ENCODE measurements around the gene ARHGAP26.

The ARHGAP26 gene

GRCh38 chr5:142796492-142797109 is 26.4 kb downstream of the ARHGAP26 start:
- no peak for TF ChIP-seq CTCF (IDR thresholded peaks at IDR 0.05)
- H3K27ac ChIP-seq, result no peak overlapping the region
- H3K4me3 ChIP-seq, result no peak overlapping the region
- DNase-seq (ENCODE audit: low spot score), result no peak

- no peak for DNase-seq (ENCODE audit: low spot score)
- H3K27ac ChIP-seq, result peak overlapping the region in 1 of 2 donors; percentile 41
- H3K4me3 ChIP-seq, result no peak overlapping the region
- no peak for TF ChIP-seq CTCF (IDR thresholded peaks at IDR 0.05)
Observed at GRCh38 chr5:142797420-142797819, 27.2 kb downstream of the ARHGAP26 start.

GRCh38 chr5:142798099-142798770 is 28.1 kb downstream of the ARHGAP26 start:
- no peak overlapping the region for H3K4me3 ChIP-seq
- H3K27ac ChIP-seq, result peak overlapping the region in 1 of 2 donors; percentile 74
- no peak for TF ChIP-seq CTCF (IDR thresholded peaks at IDR 0.05)
- DNase-seq (ENCODE audit: low spot score), result no peak

- peak overlapping the region in 1 of 2 donors; percentile 23 for H3K27ac ChIP-seq
- H3K4me3 ChIP-seq, result no peak overlapping the region
- DNase-seq (ENCODE audit: low spot score), result no peak
- no peak for TF ChIP-seq CTCF (IDR thresholded peaks at IDR 0.05)
Observed at GRCh38 chr5:142800776-142801494, 30.8 kb downstream of the ARHGAP26 start.

GRCh38 chr5:142801495-142801871 is 31.3 kb downstream of the ARHGAP26 start:
- H3K27ac ChIP-seq, result no peak overlapping the region
- H3K4me3 ChIP-seq, result no peak overlapping the region
- TF ChIP-seq CTCF (IDR thresholded peaks at IDR 0.05), result no peak
- DNase-seq (ENCODE audit: low spot score), result no peak

- DNase-seq (ENCODE audit: low spot score), result no peak
- TF ChIP-seq CTCF (IDR thresholded peaks at IDR 0.05), result no peak
- Histone ChIP-seq H3K4me3 (no peak overlapping the region), H3K27ac (peak overlapping the region in 1 of 2 donors; percentile 64)
Observed at GRCh38 chr5:142803428-142804125, 33.4 kb downstream of the ARHGAP26 start.
